Fibroblast of the aortic adventitia (primary cell): Measurements from ENCODE around the gene FLT3. TPM values are rescaled to one million over a fixed set of nuclear protein-coding genes. Genes with fewer than 3 reads are reported as not detected.
"Not testable (repeated sequence)": the region's sequence is repeated elsewhere in the genome, so short reads cannot be mapped to it uniquely, and the experiment has no call there.

ENCODE experiments used
- DNase-seq: peaks from one replicate; pipeline ENCODE4 v3.0.0-alpha.2; 2010; ENCODE audit warnings: low read depth
- H3K4me3 ChIP-seq: 2 replicates; pipeline ENCODE4 v1.5.1; 2011; ENCODE audit warnings: low read depth, mild to moderate bottlenecking, control low read depth, low read length, moderate library complexity
- CTCF ChIP-seq: IDR thresholded peaks from 2 replicates; pipeline ENCODE4 v1.5.1; 2011; ENCODE audit warnings: mild to moderate bottlenecking, low read length, control low read depth, inconsistent platforms; ENCODE audit not compliant: insufficient read depth
- total RNA-seq: library from RNA; depleted of rRNA; stranded (reverse); fragments of >200 nt; gene quantifications from 2 replicates; pipeline ENCODE4 v1.2.3, GENCODE V29; 2012; ENCODE audit warnings: low replicate concordance

FLT3 gene
- total RNA-seq, 1 donor: not detected

GRCh38 chr13:28128030-28128429 is 27.7 kb upstream of the FLT3 start:
- no peak overlapping the region for H3K4me3 ChIP-seq
- TF ChIP-seq CTCF: no peak
- no peak for DNase-seq

GRCh38 chr13:28121224-28121623 is 20.8 kb upstream of the FLT3 start:
- H3K4me3 ChIP-seq: no peak overlapping the region
- TF ChIP-seq CTCF: no peak
- no peak for DNase-seq

DNA sequence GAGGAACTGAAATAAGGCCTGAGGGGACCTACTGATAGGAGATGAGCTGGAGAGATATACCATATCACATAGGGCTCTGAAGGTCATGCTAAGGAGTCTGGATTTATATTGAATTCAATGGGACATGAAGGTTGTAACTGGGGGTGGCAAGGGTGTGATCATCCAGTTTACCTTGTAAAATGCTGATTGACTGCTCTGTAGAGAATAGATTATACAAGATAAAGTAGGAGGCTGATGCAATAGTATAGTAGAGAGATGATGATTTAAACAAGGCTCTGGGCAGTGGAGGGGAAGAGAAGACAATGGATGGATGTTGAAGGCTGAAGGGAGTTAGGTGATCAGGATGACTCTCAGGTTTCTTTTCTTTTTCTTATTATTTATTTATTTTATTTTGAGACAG is 19.9 kb upstream of the FLT3 start:
- TF ChIP-seq CTCF: no peak
- no peak overlapping the region for H3K4me3 ChIP-seq
- no peak for DNase-seq

DNA sequence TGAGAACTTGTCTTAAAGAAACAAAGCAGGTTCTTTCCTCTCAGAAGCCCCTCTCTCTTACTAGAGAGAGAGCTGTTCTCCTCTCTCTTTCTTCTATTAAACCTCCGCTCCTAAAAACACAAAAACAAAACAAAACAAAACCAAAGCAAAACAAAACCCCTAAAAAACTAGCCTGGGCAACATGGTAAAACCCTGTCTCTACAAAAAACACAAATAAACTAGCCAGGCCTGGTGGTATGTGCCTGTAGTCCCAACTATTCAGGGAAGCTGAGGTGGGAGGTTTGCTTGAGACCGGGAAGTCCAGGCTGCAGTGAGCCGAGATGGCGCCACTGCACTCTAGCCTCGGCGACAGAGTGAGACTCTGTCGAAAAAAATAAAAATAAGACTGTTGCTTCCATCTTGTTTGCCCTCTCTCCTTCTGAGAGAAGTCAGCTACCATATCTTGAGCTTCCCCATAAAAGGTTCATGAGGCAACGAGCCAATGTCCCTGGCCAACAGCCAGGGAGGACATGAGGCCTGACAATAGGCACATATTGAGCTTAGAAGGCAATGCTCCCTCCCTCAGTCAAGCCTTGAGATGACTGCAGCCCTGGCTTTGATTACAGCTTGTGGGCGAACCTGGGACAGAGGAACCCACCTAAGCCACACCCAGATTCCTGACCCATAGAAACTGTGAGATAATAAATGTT is 17.5 kb upstream of the FLT3 start:
- DNase-seq: peak; percentile 16
- H3K4me3 ChIP-seq: no peak overlapping the region
- no peak for TF ChIP-seq CTCF

DNA sequence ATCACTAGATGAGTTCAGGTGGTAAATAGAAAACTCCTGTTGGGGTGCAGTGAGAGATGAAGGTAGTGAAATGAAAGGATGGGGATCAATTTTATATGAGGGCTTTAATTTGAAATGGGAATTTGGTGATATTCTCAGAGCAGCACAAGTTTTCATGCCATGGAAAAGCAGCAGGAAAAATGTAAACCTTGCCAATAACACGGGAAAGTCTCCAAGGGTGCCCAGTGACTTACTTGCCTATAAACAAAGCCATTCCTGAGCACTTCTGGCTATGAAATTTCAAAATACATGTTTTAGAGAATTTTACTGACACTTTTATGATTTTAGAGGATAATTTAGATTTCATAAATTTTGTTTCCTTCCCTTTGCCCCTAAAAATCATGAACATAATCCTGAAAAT is 16.4 kb upstream of the FLT3 start:
- H3K4me3 ChIP-seq: no peak overlapping the region
- DNase-seq: no peak
- TF ChIP-seq CTCF: no peak

DNA sequence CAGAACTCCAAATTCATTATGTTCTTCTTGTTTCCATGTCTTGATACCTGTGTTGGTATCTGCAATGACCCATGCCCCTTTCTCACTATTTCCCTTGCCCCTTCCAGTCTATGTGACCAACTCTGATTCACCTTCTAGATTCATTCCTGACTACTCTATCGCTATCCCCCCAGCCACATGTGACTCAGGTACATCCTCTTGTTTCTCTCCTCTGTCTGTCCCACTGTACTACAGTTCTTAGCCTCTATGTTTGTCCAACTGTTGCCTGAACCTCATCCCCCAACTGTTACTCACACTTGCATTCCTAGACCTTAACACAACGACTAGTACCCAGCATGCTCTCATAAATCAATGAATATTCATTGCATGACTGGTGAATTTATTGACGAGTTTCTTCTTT is 10.0 kb upstream of the FLT3 start:
- DNase-seq: no peak
- no peak overlapping the region for H3K4me3 ChIP-seq
- TF ChIP-seq CTCF: no peak

DNA sequence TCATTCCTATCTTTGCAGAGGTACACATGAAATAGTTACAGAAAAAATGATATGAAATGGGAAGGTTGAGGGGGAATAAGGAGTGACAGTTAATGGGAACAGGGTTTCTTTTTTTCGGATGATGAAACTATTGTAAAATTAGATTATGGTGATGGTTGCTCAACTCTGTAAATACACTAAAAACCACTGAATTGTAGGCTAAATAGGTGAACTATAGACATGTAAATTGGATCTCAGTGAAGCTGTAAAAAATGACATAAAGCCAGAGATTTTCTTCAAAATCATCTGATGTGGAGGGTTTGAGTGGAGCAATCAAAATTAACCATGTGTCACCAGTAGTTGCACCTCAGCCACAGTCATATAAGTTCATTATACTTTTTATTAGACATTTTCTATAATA is 6.6 kb upstream of the FLT3 start:
- no peak for TF ChIP-seq CTCF
- no peak for DNase-seq

DNA sequence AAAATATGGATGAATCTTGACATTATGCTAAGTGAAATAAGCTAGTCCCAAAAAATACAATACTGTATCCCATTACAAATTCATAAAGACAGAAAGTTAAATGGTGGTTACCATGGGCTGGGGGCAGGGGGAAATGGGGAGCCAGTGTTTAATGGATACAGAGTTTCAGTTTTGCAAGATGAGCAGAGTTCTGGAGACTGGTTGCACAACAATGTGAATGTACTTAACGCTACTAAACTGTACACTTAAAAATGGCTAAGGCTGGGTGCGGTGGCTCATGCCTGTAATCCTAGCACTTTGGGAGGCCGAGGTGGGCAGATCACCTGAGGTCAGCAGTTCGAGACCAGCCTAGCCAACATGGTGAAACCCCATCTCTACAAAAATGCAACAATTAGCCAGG is 1.5 kb upstream of the FLT3 start:
- DNase-seq, H3K4me3 ChIP-seq: not testable (repeated sequence)

More for the DNA sequence above, 6.6 kb upstream of the FLT3 start:
- H3K4me3 ChIP-seq: no peak overlapping the region
